ENCODE data around the gene CAPN13.

CAPN13 gene

GRCh38 chr2:30673127-30673526 is 134.1 kb downstream of the CAPN13 start:
- peaks cover 9% of the 10 kb centered on the region for H3K9me3 Mint-ChIP-seq
- no peak overlapping the region for H3K4me3 Mint-ChIP-seq
- H3K27ac Mint-ChIP-seq, result no peak overlapping the region
- H3K27me3 Mint-ChIP-seq (ENCODE audit: low read depth), result peaks cover 25% of the 10 kb centered on the region
- no peak for DNase-seq (ENCODE audit: low spot score)
- H3K36me3 Mint-ChIP-seq (ENCODE audit: low read depth), result peaks cover 2% of the 10 kb centered on the region
- H3K4me1 Mint-ChIP-seq (ENCODE audit: low read depth), result no peaks in the 10 kb centered on the region

Data from T-helper 2 cell treated with Interferon-gamma antibody and Interleukin-4, amounts not matched to agents 5 μg/mL and 100 μg/mL, for 36 hours (primary cell).